K562 (cell line): ENCODE results near the gene PYGB. TPM values are rescaled to one million over a fixed set of nuclear protein-coding genes. Genes with fewer than 3 reads are reported as not detected.

ENCODE experiments used
- BACH1 ChIP-seq: fragments of 200-800 bp; sonication (Bioruptor generic); IDR thresholded peaks from 2 replicates; pipeline ENCODE4 v1.6.1; 2016; ENCODE audit warnings: missing genetic modification characterization, missing compliant biosample characterization
- HMGN3 ChIP-seq: IDR thresholded peaks from 2 replicates; pipeline ENCODE4 v1.6.1; 2011; ENCODE audit warnings: borderline replicate concordance, low read depth, mild to moderate bottlenecking, mixed read lengths, low read length; ENCODE audit not compliant: insufficient read length; ENCODE audit errors: extremely low read depth
- HNRNPL ChIP-seq: fragments of 200-400 bp; formaldehyde crosslinking; IDR thresholded peaks from 2 replicates; pipeline ENCODE4 v1.6.1; 2017; ENCODE audit warnings: low read depth, mild to moderate bottlenecking, low read length
- KDM5B ChIP-seq: fragments of 200-600 bp; sonication (generic); IDR thresholded peaks from 2 replicates; pipeline ENCODE4 v1.6.1; 2012; ENCODE audit warnings: low read depth, mild to moderate bottlenecking, moderate library complexity, low read length, control low read depth, inconsistent platforms; ENCODE audit not compliant: insufficient replicate concordance
- L3MBTL2 ChIP-seq: fragments of 450-650 bp; IDR thresholded peaks from 2 replicates; pipeline ENCODE4 v1.6.1; 2016; ENCODE audit warnings: mild to moderate bottlenecking, moderate library complexity
- MEIS2 ChIP-seq: fragments of 450-650 bp; IDR thresholded peaks from 2 replicates; pipeline ENCODE4 v1.6.1; 2014; ENCODE audit warnings: mild to moderate bottlenecking; ENCODE audit not compliant: partially characterized antibody
- MYC ChIP-seq, 2 experiments: fragments of 250-450 bp in 1 of 2; sonication (Bioruptor Pico) in 1 of 2; IDR thresholded peaks; 2 replicates each; pipeline versions ENCODE4 v1.5.1 to v1.6.1; 2012 to 2021; ENCODE audit warnings: low read depth in 2 of 2, borderline replicate concordance in 1 of 2, improper control_type of control experiment in 1 of 2, low read length in 1 of 2, mild to moderate bottlenecking in 1 of 2, moderate library complexity in 1 of 2
- NONO ChIP-seq, 2 experiments: fragments of 200-400 bp in 1 of 2; fragments of 450-650 bp in 1 of 2; formaldehyde crosslinking in 1 of 2; IDR thresholded peaks; 2 replicates each; pipeline ENCODE4 v1.6.1; 2017; ENCODE audit warnings: low read depth in 2 of 2, mild to moderate bottlenecking in 2 of 2, moderate library complexity in 2 of 2, low read length in 1 of 2
- NR2C2 ChIP-seq, 2 experiments: fragments of 200-800 bp in 1 of 2; sonication (Bioruptor generic) in 1 of 2; sonication (generic) in 1 of 2; formaldehyde crosslinking in 1 of 2; IDR thresholded peaks; 2 replicates each; pipeline versions ENCODE4 v1.6.1 to v1.8.0; 2016 to 2022; ENCODE audit warnings: mild to moderate bottlenecking in 1 of 2, missing compliant biosample characterization in 1 of 2, missing genetic modification characterization in 1 of 2, missing genetic modification reagents in 1 of 2
- POLR2B ChIP-seq: fragments of 450-650 bp; IDR thresholded peaks from 2 replicates; pipeline ENCODE4 v1.6.1; 2018; ENCODE audit warnings: low read depth; ENCODE audit not compliant: partially characterized antibody
- RBFOX2 ChIP-seq: fragments of 200-400 bp; formaldehyde crosslinking; IDR thresholded peaks from 2 replicates; pipeline ENCODE4 v1.6.1; 2017; ENCODE audit warnings: low read depth, mild to moderate bottlenecking, low read length, moderate library complexity
- SFPQ ChIP-seq: fragments of 200-400 bp; formaldehyde crosslinking; IDR thresholded peaks from 2 replicates; pipeline ENCODE4 v1.6.1; 2017; ENCODE audit warnings: mild to moderate bottlenecking, low read depth, low read length, moderate library complexity
- ZC3H4 ChIP-seq: sonication (generic); formaldehyde crosslinking; IDR thresholded peaks from 2 replicates; pipeline ENCODE4 v1.9.0; 2021; ENCODE audit warnings: missing genetic modification reagents, borderline replicate concordance
- ZFX ChIP-seq: sonication (generic); formaldehyde crosslinking; IDR thresholded peaks from 2 replicates; pipeline ENCODE4 v1.8.0; 2022; ENCODE audit warnings: mild to moderate bottlenecking, missing genetic modification reagents, moderate library complexity
- ZNF592 ChIP-seq: fragments of 450-650 bp; IDR thresholded peaks from 2 replicates; pipeline ENCODE4 v1.6.1; 2017; ENCODE audit warnings: antibody characterized with exemption, mild to moderate bottlenecking
- polyA plus RNA-seq, 8 experiments: library from polyadenylated mRNA; depleted of rRNA in 4 of 8; stranded (reverse) in 5 of 8; unstranded in 3 of 8; fragments of >200 nt; fragmentation: Nextera tagmentation in 2 of 8; fragmentation: Illumina TruSeq in 1 of 8; extraction: Ambion mirVana in 2 of 8; extraction: Trizol in 1 of 8; gene quantifications; 2 replicates each; pipeline versions ENCODE4 v1.2.1 to v1.2.3, GENCODE V29; 2011 to 2014; ENCODE audit warnings: inconsistent platforms in 1 of 8, missing spikeins in 1 of 8
- total RNA-seq, 7 experiments: library from RNA; depleted of rRNA in 6 of 7; stranded (reverse); fragments of >200 nt in 6 of 7; fragmentation: Illumina TruSeq in 2 of 7; extraction: Trizol in 2 of 7; gene quantifications; 2 replicates each; pipeline versions ENCODE4 v1.2.1 to v1.2.3, GENCODE V29; 2011 to 2021; ENCODE audit warnings: low replicate concordance in 1 of 7
- TF ChIP-seq, protein P1 (sequence below), 2 experiments: IDR thresholded peaks; 2 replicates each; pipeline ENCODE4 v1.6.1; 2011; ENCODE audit warnings: borderline replicate concordance in 1 of 2, control low read depth in 1 of 2, low read depth in 1 of 2, low read length in 1 of 2, mild to moderate bottlenecking in 1 of 2, mixed read lengths in 1 of 2, moderate library complexity in 1 of 2; ENCODE audit not compliant: insufficient read depth in 1 of 2, insufficient read length in 1 of 2, poor library complexity in 1 of 2, severe bottlenecking in 1 of 2; ENCODE audit errors: extremely low read depth in 1 of 2

Gene PYGB
- total and polyA plus RNA-seq, 9 of the 15 experiments (the other 6 are each of a cell fraction or from before 2014, with no cell fraction given), result 0.34 to 18.0 (median 9.8) TPM

DNA sequence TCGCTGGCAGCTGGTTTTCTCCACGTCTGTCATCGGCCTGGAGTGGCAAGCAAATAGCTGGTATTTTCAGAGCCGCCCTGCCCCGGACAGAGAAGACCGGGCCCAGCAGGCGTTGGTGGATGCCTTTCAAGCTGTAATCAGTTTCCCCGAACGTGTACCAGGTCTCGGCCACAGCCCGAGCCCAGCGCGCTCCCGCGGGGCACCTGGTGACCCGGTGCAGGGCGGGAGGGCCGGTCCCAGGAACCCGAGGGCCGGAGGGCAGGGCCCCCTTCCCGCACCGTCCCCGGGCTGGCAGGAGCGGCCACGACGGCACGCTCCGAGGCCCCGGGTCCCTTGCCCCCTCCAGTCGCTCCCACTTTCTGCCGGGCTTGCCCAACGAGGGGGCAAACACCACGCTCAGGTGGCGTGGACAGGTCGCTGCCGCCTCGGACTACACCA, 348 bp upstream of the PYGB start (continued):
- 0 out of 2 replicates have a peak, but pooled peaks have one; percentile 5 for TF ChIP-seq ZNF592
- 0 out of 2 replicates have a peak, but pooled peaks have one; percentile 7 for TF ChIP-seq MYC (IDR thresholded peaks at IDR 0.05; ENCODE audit: low read depth, low read length)
- TF ChIP-seq MYC (CRISPR knock-in tag; IDR thresholded peaks at IDR 0.05; ENCODE audit: borderline replicate concordance, low read depth), result no peak
- peak; percentile 44 for TF ChIP-seq KDM5B
- TF ChIP-seq SFPQ, result no peak
- TF ChIP-seq RBFOX2, result peak; percentile 84
- TF ChIP-seq, protein P1, sequence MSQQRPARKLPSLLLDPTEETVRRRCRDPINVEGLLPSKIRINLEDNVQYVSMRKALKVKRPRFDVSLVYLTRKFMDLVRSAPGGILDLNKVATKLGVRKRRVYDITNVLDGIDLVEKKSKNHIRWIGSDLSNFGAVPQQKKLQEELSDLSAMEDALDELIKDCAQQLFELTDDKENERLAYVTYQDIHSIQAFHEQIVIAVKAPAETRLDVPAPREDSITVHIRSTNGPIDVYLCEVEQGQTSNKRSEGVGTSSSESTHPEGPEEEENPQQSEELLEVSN (IDR thresholded peaks at IDR 0.05; ENCODE audit: borderline replicate concordance in 1 of 2, extremely low read depth in 1 of 2, insufficient read depth in 1 of 2, insufficient read length in 1 of 2, low read depth in 1 of 2, low read length in 1 of 2, poor library complexity in 1 of 2, severe bottlenecking in 1 of 2), result peak in 1 of 2 experiments; percentile 26
- peak; percentile 4 for TF ChIP-seq HMGN3
- peak; percentile 56 for TF ChIP-seq L3MBTL2
- TF ChIP-seq ZC3H4 (CRISPR knock-in tag), result peak; percentile 71; the same call in 1 of the 2 replicates
- TF ChIP-seq HNRNPL, result peak; percentile 8; the same call in 1 of the 2 replicates
- no peak for TF ChIP-seq NR2C2 (CRISPR knock-in tag; IDR thresholded peaks at IDR 0.05)
- TF ChIP-seq NR2C2 (tag; IDR thresholded peaks at IDR 0.05), result no peak; the same call in 1 of the 2 replicates
- peak; percentile 54 for TF ChIP-seq MEIS2
- TF ChIP-seq NONO (IDR thresholded peaks at IDR 0.05; ENCODE audit: low read depth in 2 of 2, low read length in 1 of 2), result peak in 1 of 2 experiments; percentile 7; a peak in 1 of 4 replicates
- TF ChIP-seq ZFX, result peak; percentile 84
- no peak for TF ChIP-seq BACH1 (tag)
- peak; percentile 14 for TF ChIP-seq POLR2B
